H9 (cell line): Measurements from ENCODE around the gene USP28. TPM values are rescaled to one million over a fixed set of nuclear protein-coding genes. Genes with fewer than 3 reads are reported as not detected.

ENCODE experiments used
- DNase-seq: peaks from one replicate; pipeline ENCODE4 v3.0.0-alpha.2; 2017
- H2AFZ ChIP-seq: one replicate; pipeline ENCODE4 v1.6.1; 2013; ENCODE audit warnings: mild to moderate bottlenecking, low read length, control low read depth, moderate library complexity
- H2AK5ac ChIP-seq: 2 replicates; pipeline ENCODE4 v1.6.1; 2013; ENCODE audit warnings: low read length, control low read depth, mixed read lengths; ENCODE audit not compliant: insufficient read length
- H2BK120ac ChIP-seq: one replicate; pipeline ENCODE4 v1.6.1; 2013; ENCODE audit warnings: low read depth, mild to moderate bottlenecking, low read length, control low read depth, inconsistent platforms; ENCODE audit not compliant: poor library complexity, severe bottlenecking
- H2BK12ac ChIP-seq: 2 replicates; pipeline ENCODE4 v1.6.1; 2013; ENCODE audit warnings: low read length, control low read depth, mixed read lengths, low read depth; ENCODE audit not compliant: insufficient read length
- H2BK15ac ChIP-seq: 2 replicates; pipeline ENCODE4 v1.6.1; 2013; ENCODE audit warnings: low read depth, low read length, control low read depth
- H2BK20ac ChIP-seq: one replicate; pipeline ENCODE4 v1.6.1; 2013; ENCODE audit warnings: low read depth, mild to moderate bottlenecking, low read length, control low read depth, inconsistent platforms; ENCODE audit not compliant: poor library complexity, severe bottlenecking
- H2BK5ac ChIP-seq: 2 replicates; pipeline ENCODE4 v1.6.1; 2013; ENCODE audit warnings: low read length, control low read depth, mixed read lengths; ENCODE audit not compliant: insufficient read length
- H3K14ac ChIP-seq: 2 replicates; pipeline ENCODE4 v1.6.1; 2013; ENCODE audit warnings: low read length, control low read depth; ENCODE audit not compliant: insufficient read depth
- H3K18ac ChIP-seq: 2 replicates; pipeline ENCODE4 v1.6.1; 2013; ENCODE audit warnings: low read depth, mild to moderate bottlenecking, mixed read lengths, low read length, control low read depth; ENCODE audit not compliant: insufficient read length
- H3K23ac ChIP-seq: 2 replicates; pipeline ENCODE4 v1.6.1; 2013; ENCODE audit warnings: low read length, control low read depth, mixed read lengths, low read depth; ENCODE audit not compliant: insufficient read length
- H3K23me2 ChIP-seq: 2 replicates; pipeline ENCODE4 v1.6.1; 2013; ENCODE audit warnings: low read depth, mild to moderate bottlenecking, mixed read lengths, low read length, control low read depth; ENCODE audit not compliant: insufficient read length, poor library complexity, severe bottlenecking
- H3K27ac ChIP-seq: 2 replicates; pipeline ENCODE4 v1.5.1; 2013; ENCODE audit warnings: low read length, control low read depth, mixed read lengths, low read depth; ENCODE audit not compliant: insufficient read length
- H3K27me3 ChIP-seq: 2 replicates; pipeline ENCODE4 v1.6.1; 2013; ENCODE audit warnings: low read length, control low read depth, inconsistent platforms; ENCODE audit not compliant: insufficient read depth
- H3K4ac ChIP-seq: 2 replicates; pipeline ENCODE4 v1.6.1; 2013; ENCODE audit warnings: low read depth, mild to moderate bottlenecking, control low read depth, inconsistent platforms, low read length, moderate library complexity
- H3K4me1 ChIP-seq: 2 replicates; pipeline ENCODE4 v1.6.1; 2013; ENCODE audit warnings: low read length, control low read depth, inconsistent platforms; ENCODE audit not compliant: insufficient read depth
- H3K4me2 ChIP-seq: 2 replicates; pipeline ENCODE4 v1.6.1; 2013; ENCODE audit warnings: low read length, control low read depth, mixed read lengths; ENCODE audit not compliant: insufficient read length, insufficient read depth
- H3K56ac ChIP-seq: 2 replicates; pipeline ENCODE4 v1.6.1; 2013; ENCODE audit warnings: low read depth, mild to moderate bottlenecking, mixed read lengths, low read length, control low read depth; ENCODE audit not compliant: insufficient read length
- H3K79me1 ChIP-seq: 2 replicates; pipeline ENCODE4 v1.6.1; 2013; ENCODE audit warnings: low read depth, mild to moderate bottlenecking, moderate library complexity, low read length, control low read depth, inconsistent platforms; ENCODE audit not compliant: insufficient read depth, poor library complexity, severe bottlenecking
- H3K79me2 ChIP-seq: 2 replicates; pipeline ENCODE4 v1.6.1; 2013; ENCODE audit warnings: low read length, control low read depth, inconsistent platforms; ENCODE audit not compliant: insufficient read depth
- H3K9ac ChIP-seq: 2 replicates; pipeline ENCODE4 v1.6.1; 2013; ENCODE audit warnings: low read length, control low read depth, mixed read lengths; ENCODE audit not compliant: insufficient read length; ENCODE audit errors: extremely low read depth
- H3K9me3 ChIP-seq: one replicate; pipeline ENCODE4 v1.6.1; 2013; ENCODE audit warnings: low read depth, low read length, inconsistent platforms; ENCODE audit not compliant: control insufficient read depth
- H3T11ph ChIP-seq: one replicate; pipeline ENCODE4 v1.6.1; 2013; ENCODE audit warnings: mild to moderate bottlenecking, low read length, control low read depth, inconsistent platforms
- H4K20me1 ChIP-seq: one replicate; pipeline ENCODE4 v1.6.1; 2013; ENCODE audit not compliant: control insufficient read depth, insufficient read length, insufficient read depth
- H4K5ac ChIP-seq: 2 replicates; pipeline ENCODE4 v1.6.1; 2013; ENCODE audit warnings: low read depth, mild to moderate bottlenecking, mixed read lengths, low read length, control low read depth; ENCODE audit not compliant: insufficient read length
- H4K8ac ChIP-seq: replicated peaks from 2 replicates; pipeline ENCODE4 v1.6.1; 2013; ENCODE audit warnings: low read length, control low read depth, mixed read lengths, low read depth; ENCODE audit not compliant: insufficient read length
- H4K91ac ChIP-seq: 2 replicates; pipeline ENCODE4 v1.6.1; 2013; ENCODE audit warnings: low read depth, mild to moderate bottlenecking, moderate library complexity, mixed read lengths, low read length, control low read depth; ENCODE audit not compliant: insufficient read length
- H3K27ac Mint-ChIP-seq, 3 experiments: 2 replicates in 2 of 3; 3 replicates in 1 of 3; pipeline ENCODE4 v1.8.0; 2020 to 2021; ENCODE audit warnings: mixed read lengths in 3 of 3, mild to moderate bottlenecking in 1 of 3, moderate library complexity in 1 of 3
- H3K27me3 Mint-ChIP-seq: 2 replicates; pipeline ENCODE4 v1.8.0; 2021; ENCODE audit warnings: low read depth, mild to moderate bottlenecking, moderate library complexity, mixed read lengths
- H3K36me3 Mint-ChIP-seq, 3 experiments: 2 replicates in 2 of 3; 3 replicates in 1 of 3; pipeline ENCODE4 v1.8.0; 2020 to 2021; ENCODE audit warnings: low read depth in 3 of 3, mixed read lengths in 3 of 3; ENCODE audit not compliant: insufficient read depth in 1 of 3
- H3K4me1 Mint-ChIP-seq, 2 experiments: 2 replicates each; pipeline ENCODE4 v1.8.0; 2020; ENCODE audit warnings: mixed read lengths in 2 of 2
- H3K4me3 Mint-ChIP-seq, 2 experiments: 2 replicates in 1 of 2; 3 replicates in 1 of 2; pipeline ENCODE4 v1.8.0; 2020 to 2021; ENCODE audit warnings: mild to moderate bottlenecking in 2 of 2, mixed read lengths in 2 of 2, moderate library complexity in 1 of 2
- H3K9me3 Mint-ChIP-seq, 2 experiments: 2 replicates in 1 of 2; 3 replicates in 1 of 2; pipeline ENCODE4 v1.8.0; 2020; ENCODE audit warnings: mild to moderate bottlenecking in 2 of 2, mixed read lengths in 2 of 2, moderate library complexity in 1 of 2
- CTCF ChIP-seq: fragments of 200-600 bp; sonication (generic); conservative IDR thresholded peaks from 3 replicates; pipeline ENCODE4 v1.8.0; 2021; ENCODE audit warnings: antibody characterized with exemption, mild to moderate bottlenecking
- WGBS: extraction: QIAGEN DNeasy Blood & Tissue Kit; methylation state at CpG from one replicate; pipeline ENCODE4 v1.1.7; 2013; ENCODE audit warnings: missing lambda C conversion rate, low lambda C conversion rate, mixed read lengths; ENCODE audit not compliant: insufficient read length; ENCODE audit errors: extremely low coverage; 5-methylcytosine and 5-hydroxymethylcytosine counted together
- total RNA-seq: library from RNA; stranded (reverse); gene quantifications from 2 replicates; pipeline ENCODE4 v1.2.1, GENCODE V29; 2021

The USP28 gene
- total RNA-seq, 1 experiment from 2014 or later, result 107 TPM

- H3K9me3 ChIP-seq, result no peaks in the 10 kb centered on the region
- no peak overlapping the region for H3K4me2 ChIP-seq
- H3K23ac ChIP-seq, result no peak overlapping the region
- no peak overlapping the region for H2BK20ac ChIP-seq
- H2BK120ac ChIP-seq, result no peak overlapping the region
- DNase-seq, result no peak
- H3K18ac ChIP-seq, result no peak overlapping the region
- no peaks in the 10 kb centered on the region for H3K27me3 ChIP-seq
- H2BK15ac ChIP-seq, result no peak overlapping the region
- peaks cover 19% of the 10 kb centered on the region for H3K27me3 Mint-ChIP-seq
- H3K9ac ChIP-seq, result no peak overlapping the region
- H2AFZ ChIP-seq, result no peak overlapping the region
- no peak overlapping the region for H3K4ac ChIP-seq
- no peaks in the 10 kb centered on the region for H3K9me3 Mint-ChIP-seq
- H3T11ph ChIP-seq, result no peak overlapping the region
- H4K91ac ChIP-seq, result no peak overlapping the region
- H3K27ac ChIP-seq, result no peak overlapping the region
- no peak overlapping the region for H3K27ac Mint-ChIP-seq
- no peak overlapping the region for H3K14ac ChIP-seq
- H3K36me3 Mint-ChIP-seq, result no peaks in the 10 kb centered on the region
- H2BK12ac ChIP-seq, result no peak overlapping the region
- no peak overlapping the region for H4K5ac ChIP-seq
- no peaks in the 10 kb centered on the region for H3K4me1 Mint-ChIP-seq
- no peak overlapping the region for H4K8ac ChIP-seq
- H3K23me2 ChIP-seq, result no peaks in the 10 kb centered on the region
- no peaks in the 10 kb centered on the region for H3K79me2 ChIP-seq
- H3K79me1 ChIP-seq, result no peaks in the 10 kb centered on the region
- H3K4me3 Mint-ChIP-seq, result no peak overlapping the region
- H2BK5ac ChIP-seq, result no peak overlapping the region
- WGBS, result no CpG with 5 or more reads among the region's 5 CpGs
- no peaks in the 10 kb centered on the region for H4K20me1 ChIP-seq
- no peak overlapping the region for H3K56ac ChIP-seq
- TF ChIP-seq CTCF, result no peak
- no peaks in the 10 kb centered on the region for H3K4me1 ChIP-seq
- no peak overlapping the region for H2AK5ac ChIP-seq
Measured at GRCh38 chr11:113781682-113782081, 93.7 kb downstream of the USP28 start.
